Muscle of arm (tissue), 14 donors: Measurements from ENCODE around the gene TRIM2. TPM values are rescaled to one million over a fixed set of nuclear protein-coding genes. Genes with fewer than 3 reads are reported as not detected.
"Not testable (repeated sequence)": the region's sequence is repeated elsewhere in the genome, so short reads cannot be mapped to it uniquely, and the experiment has no call there.

ENCODE experiments used
- DNase-seq: peaks from one replicate; pipeline ENCODE4 v3.0.0-alpha.2; 2013
- long read RNA-seq, 11 donors: transcript quantifications; one replicate each; lab custom pipeline, GENCODE V29; 2026
- polyA plus RNA-seq, 12 donors: library from polyadenylated mRNA; unstranded; fragments of 120-200 nt; gene quantifications; one replicate each; pipeline ENCODE4 v1.2.1, GENCODE V29; 2013; ENCODE audit not compliant: insufficient read length in 12 of 12

Gene TRIM2
- polyA plus RNA-seq = 10 to 100 TPM in 11 of 12 donors, not detected in 1; 18.1 to 46.5 (median 22.8) TPM
- long read RNA-seq, donor 1, full-length matches to known transcripts = 1 of 39 reads
- long read RNA-seq, donor 1, partial matches to known transcripts = 38 of 39 reads
- long read RNA-seq, donor 1, other reads (novel, unspliced or antisense) = 0 of 39 reads
- long read RNA-seq, donor 2, partial matches to known transcripts = 0 of 1 reads
- long read RNA-seq, donor 2, other reads (novel, unspliced or antisense) = 0 of 1 reads
- long read RNA-seq, donor 3 = 0 reads
- long read RNA-seq, donor 4 = 0 reads
- long read RNA-seq, donor 5 = 0 reads
- long read RNA-seq, donor 6 = 0 reads
- long read RNA-seq, donor 7 = 0 reads
- long read RNA-seq, donor 8 = 0 reads
- long read RNA-seq, donor 9, partial matches to known transcripts = 0 of 1 reads
- long read RNA-seq, donor 9, other reads (novel, unspliced or antisense) = 0 of 1 reads
- long read RNA-seq, donor 10 = 0 reads
- long read RNA-seq, donor 11, full-length matches to known transcripts = 2 of 36 reads
- long read RNA-seq, donor 11, partial matches to known transcripts = 34 of 36 reads
- long read RNA-seq, donor 11, other reads (novel, unspliced or antisense) = 0 of 36 reads

DNA sequence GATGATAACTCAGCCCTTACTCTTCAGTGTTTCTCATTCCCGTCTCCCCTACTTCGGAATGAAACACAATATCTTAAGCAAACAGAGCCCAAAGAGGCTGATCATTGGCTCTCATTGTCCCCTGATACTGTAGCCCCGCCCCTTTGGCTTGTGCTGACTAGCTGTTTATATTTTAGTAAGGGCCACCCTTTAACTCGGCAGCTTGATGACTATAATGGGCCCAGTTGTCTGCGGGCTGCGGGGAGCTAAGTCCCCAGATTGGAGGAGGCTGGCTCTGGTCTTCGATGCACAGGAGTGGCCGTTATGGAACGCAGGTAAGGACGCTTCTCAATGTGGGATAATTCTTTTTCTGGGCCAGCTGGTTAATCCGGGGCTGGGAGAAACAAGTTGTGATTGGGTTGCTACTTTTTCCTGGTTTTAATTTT is at the start of gene TRIM2:
TSS of gene TRIM2 (plus strand) at position 197 of the 425 bp plus-strand sequence. CDS start at position 285, 88 bp downstream.
- peak; percentile 85 for DNase-seq

DNA sequence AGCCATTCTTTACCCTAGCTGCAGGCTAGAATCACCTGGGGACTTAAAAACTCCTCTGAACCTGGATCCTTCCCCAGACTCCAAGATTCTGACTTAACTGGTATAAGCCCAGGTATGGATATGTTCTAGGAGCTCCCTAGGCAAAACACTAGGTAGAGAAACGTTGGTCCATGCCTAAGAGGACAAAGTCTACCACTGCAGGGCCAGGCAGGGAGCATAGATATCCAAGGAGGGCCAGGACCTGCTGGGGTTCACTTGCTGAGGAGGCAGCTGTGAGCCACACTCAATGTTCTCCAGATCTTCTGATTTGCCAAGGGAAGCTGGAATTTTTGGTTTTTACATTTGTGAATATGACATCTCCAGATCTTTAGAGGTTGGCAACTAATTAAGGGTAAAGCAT is 48.6 kb upstream of the TRIM2 start:
- no peak for DNase-seq

- no peak for DNase-seq
Measured at GRCh38 chr4:153156263-153156662, 48.0 kb upstream of the TRIM2 start.

- no peak for DNase-seq
Measured at GRCh38 chr4:153156721-153157120, 47.5 kb upstream of the TRIM2 start.

DNA sequence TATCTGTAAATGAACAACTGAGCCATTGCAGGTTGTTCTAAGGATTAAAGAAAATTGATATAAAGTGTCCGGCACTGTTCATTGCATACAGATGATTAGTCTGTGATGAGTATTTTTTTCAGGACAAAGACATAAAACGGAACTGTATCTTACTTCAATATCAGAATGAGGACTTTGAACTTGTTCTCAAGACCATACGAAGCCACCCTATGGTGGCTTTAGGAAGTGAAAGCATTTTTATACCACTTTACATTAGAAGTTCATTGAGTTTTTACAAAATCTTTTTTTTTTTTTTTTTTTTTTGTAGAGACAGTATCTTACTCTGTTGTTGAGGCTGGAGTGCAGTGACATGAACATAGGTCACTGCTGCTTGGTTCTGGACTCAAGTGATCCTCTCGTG is 45.2 kb upstream of the TRIM2 start:
- no peak for DNase-seq

DNA sequence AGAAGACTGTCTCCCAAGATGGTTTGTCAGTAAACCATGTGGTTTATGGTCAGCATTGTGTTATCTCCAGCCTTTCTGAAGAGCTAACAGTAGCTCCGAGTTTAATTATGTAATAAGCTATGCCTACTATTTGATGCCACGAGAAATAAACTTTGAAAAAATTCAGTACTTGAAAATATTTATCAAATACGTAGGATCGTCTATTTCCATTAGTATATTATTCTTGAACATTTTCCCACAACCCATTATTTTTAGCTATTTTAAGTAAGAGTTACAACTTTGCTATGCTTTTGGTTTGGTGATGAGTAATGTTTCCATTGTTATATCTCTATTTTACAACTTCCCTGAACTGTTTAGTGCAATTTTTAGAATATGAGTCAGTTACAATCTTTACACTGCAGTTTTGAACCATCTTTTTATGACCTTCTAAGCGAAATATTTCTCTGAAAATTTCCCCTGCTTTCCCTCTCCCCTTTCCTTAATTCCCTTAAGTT is 44.5 kb upstream of the TRIM2 start:
- no peak for DNase-seq

DNA sequence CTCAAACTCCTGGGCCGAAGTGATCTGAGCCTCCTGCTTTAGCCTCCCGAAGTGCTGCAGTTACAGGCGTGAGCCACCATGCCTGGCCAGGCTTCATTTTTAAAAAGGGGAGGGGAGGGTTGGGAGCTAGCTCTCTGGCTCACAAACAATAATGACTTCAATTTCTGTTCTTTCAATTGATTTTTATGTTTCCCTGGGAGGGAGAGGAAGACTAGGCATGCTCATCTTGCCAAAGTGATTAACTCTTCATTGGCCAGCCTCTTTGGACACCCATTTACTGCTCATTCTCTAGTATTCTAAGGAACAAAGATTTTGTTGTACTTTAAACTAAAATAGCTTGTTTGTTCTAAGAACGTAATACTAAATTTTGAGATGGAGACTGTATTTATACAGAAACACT is 43.4 kb upstream of the TRIM2 start:
- no peak for DNase-seq

- no peak for DNase-seq
Measured at GRCh38 chr4:153161226-153161963, 42.8 kb upstream of the TRIM2 start.

- DNase-seq = not testable (repeated sequence)
Measured at GRCh38 chr4:153165236-153165635, 39.0 kb upstream of the TRIM2 start.

DNA sequence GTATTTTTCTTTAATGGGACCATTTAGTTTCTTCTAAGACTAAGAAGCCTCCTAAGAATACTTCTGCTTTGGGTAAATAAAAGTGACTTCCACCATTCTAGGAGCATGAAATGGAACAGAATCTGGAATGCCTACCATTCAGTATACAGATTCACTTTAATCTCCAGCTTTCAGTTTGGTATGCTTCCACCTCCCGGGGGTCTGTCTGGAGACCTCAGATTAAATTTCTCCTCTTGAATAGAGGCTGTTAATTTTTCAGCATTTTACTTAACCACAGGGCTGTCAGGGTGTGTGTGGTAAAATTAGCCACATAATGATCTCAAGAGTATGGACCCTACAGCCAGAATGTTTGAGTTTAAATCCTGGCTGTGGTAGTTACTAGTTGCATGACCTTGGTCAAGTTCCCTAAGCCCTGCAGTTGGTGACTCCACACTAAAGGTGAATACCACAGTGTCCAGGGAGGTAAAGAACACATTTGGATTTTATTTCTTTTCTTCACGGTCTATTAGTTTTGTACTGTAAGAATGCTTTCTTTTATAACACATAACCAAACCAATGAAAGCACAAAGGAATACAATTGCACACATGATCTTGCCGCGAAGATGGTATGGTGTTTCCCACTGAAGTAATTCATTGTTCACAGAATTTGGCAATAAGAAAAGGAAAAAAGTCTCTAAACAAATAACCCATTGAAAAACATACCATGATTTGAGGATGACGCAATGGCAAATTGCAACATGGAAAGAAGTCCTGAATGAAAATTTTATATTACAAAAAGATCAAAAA is 37.3 kb upstream of the TRIM2 start:
- DNase-seq = no peak

DNA sequence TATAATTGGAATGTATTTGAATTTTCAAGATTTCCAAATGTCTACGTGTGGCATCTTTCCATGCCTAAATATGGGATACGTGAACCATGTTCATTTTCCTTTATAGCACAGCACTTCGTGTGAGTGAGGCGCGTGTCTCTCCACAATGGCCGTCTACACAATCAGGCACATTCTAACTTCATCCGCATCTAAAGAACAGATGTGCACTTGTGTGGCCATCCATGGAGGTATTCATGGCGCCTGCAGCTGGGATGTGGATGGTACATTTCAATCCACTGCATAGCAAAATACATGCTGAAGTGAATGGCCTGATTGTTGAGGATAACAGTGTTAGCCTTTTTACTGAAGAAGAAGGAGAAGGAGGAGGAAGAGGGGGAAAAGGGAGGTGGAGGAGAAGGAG is 34.5 kb upstream of the TRIM2 start:
- DNase-seq = no peak

- DNase-seq = no peak
Measured at GRCh38 chr4:153170407-153170806, 33.8 kb upstream of the TRIM2 start.

- no peak for DNase-seq
Measured at GRCh38 chr4:153174821-153175567, 29.2 kb upstream of the TRIM2 start.

DNA sequence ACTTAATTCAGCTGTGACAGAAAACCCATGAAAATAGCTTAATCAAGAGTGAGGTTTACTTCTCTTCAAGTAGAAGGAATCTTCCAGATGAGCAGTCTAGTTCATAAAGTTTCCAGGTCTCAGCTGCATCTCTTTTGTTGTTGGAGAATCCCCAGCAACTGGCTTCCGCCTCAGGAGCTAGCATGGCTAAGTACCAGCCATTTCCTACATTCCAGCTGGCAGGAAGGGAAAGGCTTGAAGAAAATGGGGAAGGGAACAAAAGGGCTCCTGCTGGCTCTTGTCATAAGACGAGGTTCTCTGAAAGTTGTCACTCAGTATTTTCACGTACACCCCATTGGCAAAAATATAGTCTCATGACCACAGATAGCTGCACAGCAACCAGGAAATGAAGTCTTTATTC is 27.3 kb upstream of the TRIM2 start:
- no peak for DNase-seq

GRCh38 chr4:153177841-153178240 is 26.4 kb upstream of the TRIM2 start:
- no peak for DNase-seq

- DNase-seq = no peak
Measured at GRCh38 chr4:153179100-153179499, 25.1 kb upstream of the TRIM2 start.

DNA sequence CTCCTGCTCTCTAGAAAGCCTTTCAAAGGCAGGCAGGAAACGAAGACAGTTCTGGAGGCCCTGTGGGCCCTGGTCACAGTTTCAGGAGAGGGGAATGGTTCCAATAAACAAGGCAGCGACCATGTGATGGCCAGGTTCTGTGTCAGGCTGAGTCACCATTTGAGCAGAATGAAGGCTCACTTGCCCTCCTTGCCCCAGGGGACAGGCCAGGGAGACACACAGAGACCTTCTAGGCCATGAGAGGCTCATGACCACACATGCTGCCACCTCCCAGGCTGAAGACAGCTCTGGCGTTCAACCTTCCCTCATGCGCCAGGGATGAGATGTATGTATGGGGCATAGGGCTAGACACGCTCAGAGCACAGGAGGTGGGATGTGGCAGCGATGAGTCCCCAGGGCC is 22.9 kb upstream of the TRIM2 start:
- no peak for DNase-seq

DNA sequence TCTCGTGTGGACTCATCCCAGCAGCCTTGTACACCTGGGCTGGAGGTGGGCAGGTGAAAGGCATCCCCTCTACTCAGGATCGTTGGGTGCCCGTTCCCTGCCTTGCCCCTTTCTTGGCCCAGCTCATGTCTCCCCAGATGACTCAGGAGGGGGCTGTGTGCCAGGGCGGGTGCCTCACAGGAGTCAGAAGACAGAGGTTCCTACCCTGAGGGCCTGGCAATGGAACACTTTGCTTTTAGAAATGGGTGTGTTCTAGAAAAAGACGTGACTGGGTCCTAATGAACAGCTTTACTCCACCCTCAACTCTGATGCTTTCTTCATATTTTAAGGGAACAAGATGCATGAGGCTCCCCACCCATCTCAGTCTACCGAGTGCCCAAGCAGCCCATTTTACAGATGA is 22.5 kb upstream of the TRIM2 start:
- DNase-seq = no peak

DNA sequence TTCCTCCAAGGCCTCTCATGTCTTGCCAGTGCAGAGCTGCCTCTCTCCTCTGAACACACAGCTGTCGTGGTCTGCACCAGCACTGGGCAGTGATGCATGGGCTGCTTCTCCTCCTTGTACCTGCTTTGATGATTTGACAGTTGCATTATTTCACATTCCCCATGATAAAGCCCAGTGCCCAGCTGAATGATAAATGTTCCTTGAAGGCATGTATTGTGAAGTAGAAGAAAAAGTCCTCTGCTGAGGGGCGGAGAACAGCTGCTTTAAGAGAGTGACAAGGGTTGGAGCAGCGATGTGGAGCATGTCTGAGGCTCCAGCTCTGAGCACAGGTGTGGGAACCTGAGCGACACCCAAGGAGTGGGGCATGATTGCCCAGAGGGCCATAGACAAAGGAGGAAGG is 21.1 kb upstream of the TRIM2 start:
- no peak for DNase-seq

DNA sequence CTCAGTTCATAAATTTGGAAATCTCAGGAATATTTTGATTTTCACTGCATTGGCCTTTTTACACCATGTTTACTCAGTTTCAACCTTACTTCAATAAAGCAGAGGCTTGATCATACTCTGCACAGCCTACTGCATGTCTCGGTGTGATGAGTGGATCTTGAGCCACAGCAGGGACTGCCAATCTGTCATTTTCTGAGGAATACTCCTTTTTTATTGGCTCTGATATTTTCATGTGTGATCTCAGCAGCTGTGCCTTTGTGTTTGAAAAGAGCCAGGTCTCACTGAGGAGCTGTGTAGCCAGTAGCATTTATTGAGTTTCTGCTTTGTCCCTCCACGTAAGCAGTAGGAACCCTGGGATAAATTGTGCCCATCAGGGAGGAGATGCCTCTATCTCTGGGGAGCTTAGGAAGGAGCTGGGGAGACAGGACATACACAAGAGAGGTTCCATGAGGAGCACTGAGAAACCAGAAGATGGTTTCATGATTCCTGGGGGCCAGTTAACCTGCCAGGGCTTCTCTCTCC is 18.9 kb upstream of the TRIM2 start:
- DNase-seq = no peak
